ENCODE results near the gene PILRA. TPM values are rescaled to one million over a fixed set of nuclear protein-coding genes. Genes with fewer than 3 reads are reported as not detected.
"Not testable (repeated sequence)": the region's sequence is repeated elsewhere in the genome, so short reads cannot be mapped to it uniquely, and the experiment has no call there.

Gene PILRA
- total RNA-seq, 4 donors from 2014 or later = 5.8 to 9.5 (median 5.9) TPM

DNA sequence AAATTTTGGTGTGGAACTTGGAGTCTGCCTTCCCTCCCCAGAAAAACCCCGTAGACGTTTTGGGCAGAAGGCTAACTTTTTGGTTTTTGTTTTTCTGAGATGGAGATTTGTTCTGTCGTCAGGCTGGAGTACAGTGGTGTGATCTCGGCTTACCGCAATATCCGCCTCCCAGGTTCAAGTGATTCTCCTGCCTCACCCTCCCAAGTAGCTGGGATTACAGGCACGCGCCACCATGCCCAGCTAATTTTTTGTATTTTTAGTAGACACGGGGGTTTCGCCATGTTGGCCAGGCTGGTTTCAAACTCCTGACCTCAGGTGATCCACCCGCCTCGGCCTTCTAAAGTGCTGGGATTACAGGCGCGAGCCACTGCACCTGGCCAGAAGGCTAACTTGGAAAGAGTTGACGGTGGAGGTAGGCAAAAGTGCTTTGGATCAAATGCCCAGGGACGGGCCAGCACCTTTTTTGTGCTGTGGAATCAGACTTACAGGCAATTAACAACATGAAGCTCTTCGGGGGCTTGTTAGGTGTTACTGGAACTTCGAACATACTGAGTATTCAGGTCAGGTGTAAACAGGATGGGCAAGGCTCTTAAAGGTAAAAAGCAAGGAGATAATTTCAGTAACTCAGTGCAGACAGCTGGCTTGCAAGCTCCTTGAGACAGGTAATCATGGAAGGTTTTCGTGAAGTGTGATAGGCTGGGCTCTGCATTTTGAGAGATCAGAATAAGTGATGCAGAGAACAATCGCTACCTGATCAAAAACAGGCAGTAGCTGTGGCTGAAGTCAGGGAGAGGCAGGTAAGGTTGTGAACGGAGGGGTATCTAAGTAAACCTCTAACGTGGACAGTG is 61.2 kb downstream of the PILRA start:
- peak overlapping the region in 2 of 4 donors; percentile 87 to 95 for H3K4me3 ChIP-seq
- peaks cover 0 to 40% (median 10%) of the 10 kb centered on the region in 4 donors for H3K4me1 ChIP-seq
- DNase-seq = peak in 1 of 3 donors; percentile 45

DNA sequence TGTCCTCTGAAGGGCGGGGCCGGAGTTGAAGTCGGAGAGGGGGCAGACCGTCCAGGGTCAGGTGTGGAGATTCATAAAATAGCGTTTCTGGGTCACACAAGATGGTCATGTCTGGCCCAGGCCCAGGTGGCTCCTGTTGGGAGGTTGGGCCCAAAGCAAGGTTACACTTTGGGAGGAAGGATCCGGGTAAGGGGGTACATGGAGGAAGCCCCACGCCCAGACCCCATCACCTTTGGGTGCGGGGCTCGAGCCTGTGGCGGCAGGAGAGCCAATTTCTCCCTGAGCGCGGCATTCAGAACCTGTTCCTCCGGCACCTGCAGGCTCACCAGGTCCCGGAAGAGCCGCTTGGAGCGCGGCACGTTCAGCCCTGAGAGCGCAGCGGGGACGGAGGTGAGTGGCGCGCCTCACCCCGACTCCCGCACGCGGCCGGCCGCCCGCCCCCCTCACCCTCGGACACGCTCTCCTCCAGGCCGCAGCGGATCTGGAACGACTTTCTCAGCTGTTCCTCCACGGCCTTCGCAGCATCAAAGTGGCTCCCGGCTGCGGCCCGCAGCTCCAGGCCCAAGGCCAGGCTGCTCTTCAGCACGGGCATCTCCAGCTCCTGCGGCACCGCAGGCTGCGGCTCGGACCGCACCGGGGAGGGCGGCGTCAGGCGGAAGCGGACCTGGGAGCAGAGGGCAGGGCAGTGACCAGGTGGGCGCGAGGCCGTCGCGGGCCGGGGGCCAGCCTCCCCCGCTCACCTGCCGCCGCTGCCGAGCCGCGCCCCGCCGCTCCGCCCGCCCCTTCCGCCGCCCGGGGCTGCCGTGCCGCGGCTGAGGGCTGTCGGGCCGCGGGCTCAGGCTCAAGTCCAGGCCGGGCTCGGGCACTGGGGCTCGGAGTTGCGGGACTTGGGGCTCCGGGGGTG is 62.4 kb downstream of the PILRA start:
- Histone ChIP-seq H3K27me3 (no peaks in the 10 kb centered on the region), H3K4me1 (peaks cover 0 to 37% (median 10%) of the 10 kb centered on the region in 4 donors), H3K9me3 (no peaks in the 10 kb centered on the region), H3K27ac (peak overlapping the region; percentile 98), H3K36me3 (peaks cover 0 to 25% (median 0%) of the 10 kb centered on the region in 3 donors), H3K4me3 (peak overlapping the region; percentile 87 to 95 (median 89))
- TF ChIP-seq, protein P1, sequence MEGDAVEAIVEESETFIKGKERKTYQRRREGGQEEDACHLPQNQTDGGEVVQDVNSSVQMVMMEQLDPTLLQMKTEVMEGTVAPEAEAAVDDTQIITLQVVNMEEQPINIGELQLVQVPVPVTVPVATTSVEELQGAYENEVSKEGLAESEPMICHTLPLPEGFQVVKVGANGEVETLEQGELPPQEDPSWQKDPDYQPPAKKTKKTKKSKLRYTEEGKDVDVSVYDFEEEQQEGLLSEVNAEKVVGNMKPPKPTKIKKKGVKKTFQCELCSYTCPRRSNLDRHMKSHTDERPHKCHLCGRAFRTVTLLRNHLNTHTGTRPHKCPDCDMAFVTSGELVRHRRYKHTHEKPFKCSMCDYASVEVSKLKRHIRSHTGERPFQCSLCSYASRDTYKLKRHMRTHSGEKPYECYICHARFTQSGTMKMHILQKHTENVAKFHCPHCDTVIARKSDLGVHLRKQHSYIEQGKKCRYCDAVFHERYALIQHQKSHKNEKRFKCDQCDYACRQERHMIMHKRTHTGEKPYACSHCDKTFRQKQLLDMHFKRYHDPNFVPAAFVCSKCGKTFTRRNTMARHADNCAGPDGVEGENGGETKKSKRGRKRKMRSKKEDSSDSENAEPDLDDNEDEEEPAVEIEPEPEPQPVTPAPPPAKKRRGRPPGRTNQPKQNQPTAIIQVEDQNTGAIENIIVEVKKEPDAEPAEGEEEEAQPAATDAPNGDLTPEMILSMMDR (IDR thresholded peaks at IDR 0.05) = no peak
- TF ChIP-seq POLR2A (IDR thresholded peaks at IDR 0.05) = peak in 1 of 2 donors; percentile 30
- DNase-seq = peak; percentile 48 to 76 (median 75)

More for the DNA sequence above, 61.2 kb downstream of the PILRA start:
- TF ChIP-seq, protein P1 (IDR thresholded peaks at IDR 0.05) = no peak
- TF ChIP-seq POLR2A (IDR thresholded peaks at IDR 0.05) = no peak
- no peaks in the 10 kb centered on the region for H3K27me3 ChIP-seq
- H3K36me3 ChIP-seq = peaks cover 0 to 25% (median 0%) of the 10 kb centered on the region in 3 donors
- H3K9me3 ChIP-seq = no peaks in the 10 kb centered on the region
- H3K27ac ChIP-seq = peak overlapping the region; percentile 98

DNA sequence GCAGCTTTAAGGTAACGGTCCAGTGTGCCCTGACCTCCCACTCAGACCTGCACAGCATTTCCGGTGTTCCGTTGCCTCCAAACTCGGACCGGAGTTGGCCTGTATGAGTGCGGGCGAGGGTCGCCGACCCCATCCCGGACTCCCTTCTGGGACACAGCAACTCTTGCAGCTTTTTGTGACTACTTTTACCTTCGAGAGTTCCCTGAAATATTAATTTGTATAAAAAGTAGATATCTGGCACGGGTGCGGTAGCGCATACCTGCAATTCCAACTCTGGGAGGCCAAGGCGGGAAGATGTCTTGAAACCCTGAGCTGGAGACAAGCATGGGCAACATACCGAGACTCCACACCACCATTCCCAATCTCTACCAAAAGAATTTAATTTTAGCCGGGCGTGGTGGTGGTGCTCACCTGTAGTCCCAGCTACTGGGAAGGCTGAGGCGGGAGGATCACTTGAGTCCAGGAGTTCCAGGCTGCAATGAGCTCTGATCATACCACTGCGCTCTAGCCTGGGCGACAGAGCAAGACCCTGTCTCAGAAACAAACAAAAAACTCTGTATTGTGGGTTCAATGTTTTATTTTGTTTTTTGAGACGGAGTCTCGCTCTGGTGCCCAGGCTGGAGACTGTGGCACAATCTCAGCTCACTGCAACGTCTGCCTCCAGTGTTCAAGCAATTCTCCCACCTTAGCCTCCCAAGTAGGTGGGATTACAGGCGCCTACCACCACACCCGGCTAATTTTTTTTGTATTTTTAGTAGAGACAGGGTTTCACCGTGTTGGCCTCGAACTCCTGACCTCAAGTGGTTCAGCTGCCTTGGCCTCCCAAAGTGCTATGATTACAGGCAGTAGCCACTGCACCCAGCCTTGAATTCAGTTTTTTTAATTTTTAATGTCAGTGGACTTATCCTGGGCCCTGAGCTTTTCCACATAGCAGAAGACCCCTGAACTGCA is 64.1 kb downstream of the PILRA start:
- Histone ChIP-seq H3K9me3 (no peaks in the 10 kb centered on the region), H3K27me3 (no peaks in the 10 kb centered on the region), H3K4me1 (peaks cover 0 to 20% (median 7%) of the 10 kb centered on the region in 4 donors), H3K4me3 (peak overlapping the region in 2 of 4 donors; percentile 87 to 95), H3K36me3 (peaks cover 0 to 25% (median 0%) of the 10 kb centered on the region in 3 donors), H3K27ac (peak overlapping the region in 3 of 4 donors; percentile 98)
- peak in 1 of 3 donors; percentile 57 for DNase-seq
- TF ChIP-seq POLR2A (IDR thresholded peaks at IDR 0.05) = no peak

DNA sequence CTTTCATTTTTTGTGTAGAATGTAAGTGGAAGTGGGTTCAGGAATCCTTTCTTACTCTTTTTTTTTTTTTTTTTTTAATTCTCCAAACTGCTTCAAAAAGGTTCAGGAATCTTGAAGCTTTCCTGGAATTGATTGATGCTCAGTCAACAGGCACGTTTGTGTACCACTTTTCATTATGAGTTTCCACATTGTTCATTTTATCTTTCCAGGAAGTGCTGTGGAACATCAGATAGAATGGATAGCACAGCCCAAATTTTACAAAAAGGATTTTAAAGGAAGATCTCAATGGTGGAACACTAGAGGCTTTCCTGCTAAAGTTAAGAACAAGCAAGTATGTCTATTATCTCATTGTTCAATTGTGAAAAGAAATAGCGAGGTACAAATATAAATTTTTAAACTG is 64.9 kb downstream of the PILRA start:
- no peak for DNase-seq
- Histone ChIP-seq H3K4me3 (no peak overlapping the region), H3K27ac (no peak overlapping the region), H3K27me3 (no peaks in the 10 kb centered on the region), H3K4me1 (peaks cover 0 to 18% (median 7%) of the 10 kb centered on the region in 4 donors), H3K9me3 (no peaks in the 10 kb centered on the region), H3K36me3 (peaks cover 0 to 17% (median 0%) of the 10 kb centered on the region in 3 donors)
- TF ChIP-seq POLR2A (IDR thresholded peaks at IDR 0.05) = no peak
- TF ChIP-seq, protein P1 (IDR thresholded peaks at IDR 0.05) = no peak

DNA sequence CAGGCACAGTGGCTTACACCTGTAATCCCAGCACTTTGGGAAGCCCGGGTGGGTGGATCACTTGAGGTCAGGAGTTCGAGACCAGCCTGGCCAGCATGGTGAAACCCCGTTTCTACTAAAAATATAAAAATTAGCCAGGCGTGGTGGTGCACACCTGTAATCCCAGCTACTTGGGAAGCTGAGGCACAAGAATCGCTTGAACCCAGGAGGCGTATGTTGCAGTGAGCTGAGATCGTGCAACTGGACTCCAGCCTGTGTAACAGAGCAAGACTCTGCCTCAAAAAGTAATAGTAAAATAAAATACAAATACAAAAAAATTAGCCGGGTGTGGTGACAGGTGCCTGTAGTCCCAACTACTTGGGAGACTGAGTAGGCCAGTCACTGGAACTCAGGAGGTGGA is 65.4 kb downstream of the PILRA start:
- H3K4me3 ChIP-seq, H3K9me3 ChIP-seq, H3K27ac ChIP-seq, H3K27me3 ChIP-seq: not testable (repeated sequence)
- Histone ChIP-seq H3K36me3 (peaks cover 0 to 11% (median 0%) of the 10 kb centered on the region in 3 donors), H3K4me1 (peaks cover 0 to 15% (median 7%) of the 10 kb centered on the region in 4 donors)
- DNase-seq = peak in 1 of 3 donors; percentile 24

DNA sequence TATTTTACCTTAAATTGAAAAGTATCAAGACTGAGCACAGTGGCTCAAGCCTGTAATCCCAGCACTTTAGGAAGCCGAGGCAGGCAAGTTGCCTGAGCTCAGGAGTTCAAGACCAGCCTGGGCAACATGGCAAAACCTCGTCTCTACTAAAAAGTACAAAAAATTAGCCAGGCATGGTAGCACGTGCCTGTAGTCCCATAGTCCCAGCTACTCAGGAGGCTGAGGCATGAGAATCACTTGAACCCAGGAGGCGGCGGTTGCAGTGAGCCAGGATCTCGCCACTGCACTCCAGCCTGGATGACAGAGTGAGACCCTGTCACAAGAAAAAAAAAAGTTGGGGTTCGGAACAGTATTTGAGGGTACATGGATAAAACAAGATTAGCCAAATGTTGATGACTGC is 66.0 kb downstream of the PILRA start:
- DNase-seq = peak in 1 of 3 donors; percentile 11
- Histone ChIP-seq H3K4me1 (peaks cover 0 to 16% (median 7%) of the 10 kb centered on the region in 4 donors), H3K27ac (peak overlapping the region in 2 of 4 donors; percentile 10 to 31)
- H3K4me3 ChIP-seq, H3K9me3 ChIP-seq, H3K27me3 ChIP-seq, H3K36me3 ChIP-seq: not testable (repeated sequence)
